Breast epithelium (tissue), 3 donors: ENCODE data around the gene EDA.

ENCODE experiments used
- POLR2A ChIP-seq: fragments of 450-650 bp; IDR thresholded peaks from one replicate; pipeline ENCODE4 v1.6.1; 2016; ENCODE audit warnings: antibody characterized with exemption, mild to moderate bottlenecking, moderate library complexity
- TF ChIP-seq, protein P1 (sequence below), 3 donors: fragments of 450-650 bp; IDR thresholded peaks; one replicate each; pipeline ENCODE4 v1.5.1; 2016 to 2017; ENCODE audit warnings: antibody characterized with exemption in 3 of 3, mild to moderate bottlenecking in 3 of 3, moderate library complexity in 3 of 3

DNA sequence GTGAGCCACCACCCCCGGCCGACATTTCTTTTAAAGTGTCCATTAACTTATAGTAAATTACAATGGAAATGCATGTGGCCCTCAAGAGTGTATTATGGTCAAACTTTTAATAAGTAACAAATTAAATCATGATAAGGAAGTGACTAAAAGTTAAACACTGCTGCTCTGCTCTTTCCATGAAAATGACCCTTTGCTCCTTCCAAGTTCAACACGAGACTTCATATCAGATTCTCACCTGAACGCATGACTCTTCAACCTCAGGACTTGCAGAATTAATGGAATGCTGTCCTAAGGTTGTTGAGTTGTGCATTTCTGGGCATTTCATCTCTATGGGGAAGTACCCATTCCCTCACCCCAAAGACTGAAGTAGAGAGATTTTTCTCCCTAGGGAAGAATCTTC, 406.7 kb downstream of the EDA start:
- TF ChIP-seq, protein P1, sequence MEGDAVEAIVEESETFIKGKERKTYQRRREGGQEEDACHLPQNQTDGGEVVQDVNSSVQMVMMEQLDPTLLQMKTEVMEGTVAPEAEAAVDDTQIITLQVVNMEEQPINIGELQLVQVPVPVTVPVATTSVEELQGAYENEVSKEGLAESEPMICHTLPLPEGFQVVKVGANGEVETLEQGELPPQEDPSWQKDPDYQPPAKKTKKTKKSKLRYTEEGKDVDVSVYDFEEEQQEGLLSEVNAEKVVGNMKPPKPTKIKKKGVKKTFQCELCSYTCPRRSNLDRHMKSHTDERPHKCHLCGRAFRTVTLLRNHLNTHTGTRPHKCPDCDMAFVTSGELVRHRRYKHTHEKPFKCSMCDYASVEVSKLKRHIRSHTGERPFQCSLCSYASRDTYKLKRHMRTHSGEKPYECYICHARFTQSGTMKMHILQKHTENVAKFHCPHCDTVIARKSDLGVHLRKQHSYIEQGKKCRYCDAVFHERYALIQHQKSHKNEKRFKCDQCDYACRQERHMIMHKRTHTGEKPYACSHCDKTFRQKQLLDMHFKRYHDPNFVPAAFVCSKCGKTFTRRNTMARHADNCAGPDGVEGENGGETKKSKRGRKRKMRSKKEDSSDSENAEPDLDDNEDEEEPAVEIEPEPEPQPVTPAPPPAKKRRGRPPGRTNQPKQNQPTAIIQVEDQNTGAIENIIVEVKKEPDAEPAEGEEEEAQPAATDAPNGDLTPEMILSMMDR (IDR thresholded peaks at IDR 0.05) = no peak
- no peak for TF ChIP-seq POLR2A
